SK-N-MC (cell line): ENCODE results near the gene FAM47A.

ENCODE experiments used
- DNase-seq: peaks from one replicate; pipeline ENCODE4 v3.0.0-alpha.2; 2011; ENCODE audit warnings: low read depth, low spot score
- H3K27ac ChIP-seq: fragments of 200-600 bp; sonication (generic); 2 replicates; pipeline ENCODE4 v1.5.1; 2016; ENCODE audit warnings: mixed run types
- H3K36me3 ChIP-seq: fragments of 200-600 bp; sonication (generic); 2 replicates; pipeline ENCODE4 v1.6.1; 2017; ENCODE audit warnings: antibody characterized with exemption, low read length, mixed read lengths; ENCODE audit not compliant: insufficient read depth
- H3K4me3 ChIP-seq: fragments of 200-600 bp; sonication (generic); 2 replicates; pipeline ENCODE4 v1.5.1; 2016
- H3K9ac ChIP-seq: fragments of 200-600 bp; sonication (generic); 2 replicates; pipeline ENCODE4 v1.8.0; 2017; ENCODE audit warnings: mixed run types, mixed read lengths; ENCODE audit not compliant: insufficient read length
- H3K9me3 ChIP-seq: fragments of 200-600 bp; sonication (generic); 2 replicates; pipeline ENCODE4 v1.6.1; 2017; ENCODE audit warnings: low read depth, mild to moderate bottlenecking, antibody characterized with exemption, low read length, moderate library complexity, mixed read lengths
- EZH2 ChIP-seq: fragments of 200-600 bp; sonication (generic); IDR thresholded peaks from one replicate; pipeline ENCODE4 v1.6.1; 2017; ENCODE audit warnings: antibody characterized with exemption
- FOXP2 ChIP-seq: optimal IDR thresholded peaks from 2 replicates; pipeline ENCODE3; 2011; ENCODE audit warnings: mild to moderate bottlenecking, moderate library complexity; ENCODE audit not compliant: insufficient read depth; ENCODE audit errors: extremely low read length, control extremely low read depth
- POLR2AphosphoS5 ChIP-seq: IDR thresholded peaks from 2 replicates; pipeline ENCODE4 v1.6.1; 2012; ENCODE audit warnings: mild to moderate bottlenecking, low read depth, low read length, borderline replicate concordance

The FAM47A gene

GRCh38 chrX:34112459-34112858, 19.7 kb downstream of the FAM47A start:
- Histone ChIP-seq H3K4me3 (no peak overlapping the region), H3K36me3 (no peaks in the 10 kb centered on the region), H3K9ac (no peak overlapping the region), H3K9me3 (no peaks in the 10 kb centered on the region), H3K27ac (no peak overlapping the region)
- no peak for DNase-seq
- no peak for TF ChIP-seq POLR2AphosphoS5
- no peak for TF ChIP-seq FOXP2
- no peak for TF ChIP-seq EZH2
